Measurements from ENCODE around the gene SMOC2. TPM values are rescaled to one million over a fixed set of nuclear protein-coding genes. Genes with fewer than 3 reads are reported as not detected.

SMOC2 gene
- polyA plus RNA-seq, 3 donors: not detected

- Histone ChIP-seq H2AFZ (ENCODE audit: insufficient read depth, low read depth, low read length, poor library complexity, severe bottlenecking) (no peak overlapping the region), H3K4me2 (replicated peaks; ENCODE audit: extremely low read depth, low read length, poor library complexity, severe bottlenecking) (no peak overlapping the region), H3K27me3 (ENCODE audit: control insufficient read depth in 2 of 2, insufficient read depth in 2 of 2, low read length in 2 of 2) (no peaks in the 10 kb centered on the region), H3K27ac (ENCODE audit: low read depth in 1 of 2, low read length in 2 of 2) (no peak overlapping the region), H3K4me1 (ENCODE audit: control insufficient read depth in 1 of 2, insufficient read depth in 2 of 2, low read length in 2 of 2) (no peaks in the 10 kb centered on the region), H3K4me3 (replicated peaks in 1 of 3; ENCODE audit: low read depth in 2 of 3, low read length in 3 of 3) (no peak overlapping the region), H3K9me3 (replicated peaks in 1 of 2; ENCODE audit: control insufficient read depth in 1 of 2, insufficient read depth in 1 of 2, low read length in 2 of 2) (no peaks in the 10 kb centered on the region), H4K20me1 (ENCODE audit: insufficient read depth, low read length) (no peaks in the 10 kb centered on the region), H3K9ac (ENCODE audit: insufficient read depth, low read length, poor library complexity, severe bottlenecking) (no peak overlapping the region), H3K79me2 (ENCODE audit: insufficient read depth, low read length) (no peaks in the 10 kb centered on the region), H3K36me3 (replicated peaks in 1 of 2; ENCODE audit: control insufficient read depth in 1 of 2, insufficient read depth in 2 of 2, low read length in 2 of 2) (no peaks in the 10 kb centered on the region)
- H3K4me1 Mint-ChIP-seq: no peaks in the 10 kb centered on the region
- no peak for DNase-seq
- H3K27me3 Mint-ChIP-seq (ENCODE audit: low read depth in 3 of 3): peaks cover 0 to 1% (median 1%) of the 10 kb centered on the region in 3 donors
- intact Hi-C loops (cut with micrococcal nuclease): no loop called here
- H3K36me3 Mint-ChIP-seq: no peaks in the 10 kb centered on the region
- no peak overlapping the region for H3K27ac Mint-ChIP-seq
- H3K4me3 Mint-ChIP-seq: no peak overlapping the region
- 98% methylated on average over 7 of the region's 14 CpGs for WGBS (ENCODE audit: insufficient coverage)
- H3K9me3 Mint-ChIP-seq: peaks cover 0 to 1% (median 0%) of the 10 kb centered on the region in 7 donors
- TF ChIP-seq, protein P1, sequence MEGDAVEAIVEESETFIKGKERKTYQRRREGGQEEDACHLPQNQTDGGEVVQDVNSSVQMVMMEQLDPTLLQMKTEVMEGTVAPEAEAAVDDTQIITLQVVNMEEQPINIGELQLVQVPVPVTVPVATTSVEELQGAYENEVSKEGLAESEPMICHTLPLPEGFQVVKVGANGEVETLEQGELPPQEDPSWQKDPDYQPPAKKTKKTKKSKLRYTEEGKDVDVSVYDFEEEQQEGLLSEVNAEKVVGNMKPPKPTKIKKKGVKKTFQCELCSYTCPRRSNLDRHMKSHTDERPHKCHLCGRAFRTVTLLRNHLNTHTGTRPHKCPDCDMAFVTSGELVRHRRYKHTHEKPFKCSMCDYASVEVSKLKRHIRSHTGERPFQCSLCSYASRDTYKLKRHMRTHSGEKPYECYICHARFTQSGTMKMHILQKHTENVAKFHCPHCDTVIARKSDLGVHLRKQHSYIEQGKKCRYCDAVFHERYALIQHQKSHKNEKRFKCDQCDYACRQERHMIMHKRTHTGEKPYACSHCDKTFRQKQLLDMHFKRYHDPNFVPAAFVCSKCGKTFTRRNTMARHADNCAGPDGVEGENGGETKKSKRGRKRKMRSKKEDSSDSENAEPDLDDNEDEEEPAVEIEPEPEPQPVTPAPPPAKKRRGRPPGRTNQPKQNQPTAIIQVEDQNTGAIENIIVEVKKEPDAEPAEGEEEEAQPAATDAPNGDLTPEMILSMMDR (IDR thresholded peaks at IDR 0.05): no peak
These were observed 57.3 kb downstream of the SMOC2 start for GRCh38 chr6:168498161-168498843.

- H4K20me1 ChIP-seq (ENCODE audit: insufficient read depth, low read length): no peaks in the 10 kb centered on the region
- TF ChIP-seq, protein P1 (IDR thresholded peaks at IDR 0.05): no peak
- Mint-ChIP-seq H3K4me1 (no peaks in the 10 kb centered on the region), H3K9me3 (peaks cover 0 to 3% (median 0%) of the 10 kb centered on the region in 7 donors), H3K36me3 (no peaks in the 10 kb centered on the region), H3K27me3 (ENCODE audit: low read depth in 3 of 3) (peaks cover 0 to 1% (median 1%) of the 10 kb centered on the region in 3 donors), H3K4me3 (no peak overlapping the region), H3K27ac (no peak overlapping the region)
- no peaks in the 10 kb centered on the region for H3K36me3 ChIP-seq (replicated peaks in 1 of 2; ENCODE audit: control insufficient read depth in 1 of 2, insufficient read depth in 2 of 2, low read length in 2 of 2)
- intact Hi-C loops (cut with micrococcal nuclease): no loop called here
- no peak overlapping the region for H3K27ac ChIP-seq (ENCODE audit: low read depth in 1 of 2, low read length in 2 of 2)
- no peak overlapping the region for H3K9ac ChIP-seq (ENCODE audit: insufficient read depth, low read length, poor library complexity, severe bottlenecking)
- no peaks in the 10 kb centered on the region for H3K9me3 ChIP-seq (replicated peaks in 1 of 2; ENCODE audit: control insufficient read depth in 1 of 2, insufficient read depth in 1 of 2, low read length in 2 of 2)
- no peak overlapping the region for H3K4me2 ChIP-seq (replicated peaks; ENCODE audit: extremely low read depth, low read length, poor library complexity, severe bottlenecking)
- H3K4me3 ChIP-seq (replicated peaks in 1 of 3; ENCODE audit: low read depth in 2 of 3, low read length in 3 of 3): no peak overlapping the region
- WGBS (ENCODE audit: insufficient coverage): 93% methylated on average over 3 of the region's 13 CpGs
- H2AFZ ChIP-seq (ENCODE audit: insufficient read depth, low read depth, low read length, poor library complexity, severe bottlenecking): no peak overlapping the region
- no peaks in the 10 kb centered on the region for H3K4me1 ChIP-seq (ENCODE audit: control insufficient read depth in 1 of 2, insufficient read depth in 2 of 2, low read length in 2 of 2)
- no peaks in the 10 kb centered on the region for H3K79me2 ChIP-seq (ENCODE audit: insufficient read depth, low read length)
- DNase-seq: no peak
- H3K27me3 ChIP-seq (ENCODE audit: control insufficient read depth in 2 of 2, insufficient read depth in 2 of 2, low read length in 2 of 2): no peaks in the 10 kb centered on the region
These were observed 58.2 kb downstream of the SMOC2 start for GRCh38 chr6:168499045-168499650.

Measured in CD14-positive monocyte (primary cell).